ENCODE measurements around the gene C2orf49. TPM values are rescaled to one million over a fixed set of nuclear protein-coding genes. Genes with fewer than 3 reads are reported as not detected.

The C2orf49 gene
- total RNA-seq, 2 donors from 2014 or later, result 16.5 to 17.6 TPM

Other genes with a start within 250 kb of the C2orf49 start
- not detected for gene GPR45, start 95.8 kb upstream of the C2orf49 start, total RNA-seq
- 10 to 100 TPM; 19.9 to 38.0 TPM for gene TGFBRAP1, start 7.8 kb upstream of the C2orf49 start, total RNA-seq
- gene FHL2, start 61.5 kb downstream of the C2orf49 start, total RNA-seq, result under 1 TPM in 1 of 2 donors, not detected in 1; 0.95 TPM

All from natural killer cell treated with Interleukin-12 subunit alpha and Interleukin-12 subunit beta and Interleukin-15 and Interleukin-18, amount 100 ng/mL, for 72 hours (primary cell).